ENCODE measurements around the gene CATSPERD.

GRCh38 chr19:5718037-5718578, 2.3 kb upstream of the CATSPERD start:
- TF ChIP-seq EZH2 (IDR thresholded peaks at IDR 0.05; ENCODE audit: low read length): no peak
- TF ChIP-seq CTCF (optimal IDR thresholded peaks at IDR 0.05 in 1 of 3, IDR thresholded peaks at IDR 0.05 in 1 of 3, conservative IDR thresholded peaks at IDR 0.05 in 1 of 3; ENCODE audit: extremely low read depth in 1 of 3, insufficient read depth in 2 of 3, low read length in 3 of 3): no peak
